ENCODE results near the gene CARHSP1.
A peak's percentile ranks its signal among the peaks of the same experiment; 100 is the strongest.
"Not testable (repeated sequence)": the region's sequence is repeated elsewhere in the genome, so short reads cannot be mapped to it uniquely, and the experiment has no call there.

Gene CARHSP1

DNA sequence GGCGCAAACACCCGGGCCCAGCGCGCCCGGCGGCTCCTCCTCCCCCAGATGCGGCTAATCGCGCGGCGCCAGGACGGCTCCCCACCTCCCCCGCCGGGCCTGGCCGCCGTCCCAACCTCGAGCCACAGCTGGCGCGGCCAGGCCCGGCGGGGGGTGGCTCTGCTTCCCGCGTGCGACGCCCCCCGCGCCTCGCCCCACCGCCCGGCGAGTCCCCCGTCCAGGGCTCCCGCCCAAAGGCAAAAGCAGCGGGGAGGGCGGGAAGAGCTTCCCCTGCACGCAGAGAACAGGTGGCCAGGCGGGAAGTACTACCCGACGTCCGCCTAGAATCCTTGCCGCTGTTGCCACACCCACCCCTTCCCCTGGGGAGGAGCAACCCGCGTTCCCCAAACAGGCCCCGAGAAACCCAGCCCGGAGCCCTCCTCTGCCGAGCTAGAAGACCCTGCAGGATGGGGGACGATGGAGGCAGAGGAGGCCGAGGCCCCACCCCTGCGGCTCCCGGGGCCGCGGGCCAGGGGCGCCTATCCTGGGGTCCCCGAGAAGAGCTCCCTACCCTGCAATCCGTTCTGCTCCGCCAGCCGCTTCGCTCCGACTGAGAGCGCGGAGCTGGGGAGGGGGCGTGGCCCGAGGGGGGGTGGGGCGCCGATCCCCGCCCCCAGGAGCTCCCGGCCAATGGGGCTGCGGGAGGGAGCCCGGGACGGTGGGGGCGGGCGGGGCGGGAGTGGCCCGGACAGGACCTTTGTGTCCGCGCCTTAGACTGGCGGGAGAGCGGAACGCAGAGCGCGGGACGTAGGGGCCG, at the start of gene CARHSP1:
Gene CARHSP1 (minus strand): TSS at position 591 of the 796 bp plus-strand sequence. CDS start 9,678 bp downstream, outside the sequence.
- peak; percentile 94 for DNase-seq (ENCODE audit: low spot score)

DNA sequence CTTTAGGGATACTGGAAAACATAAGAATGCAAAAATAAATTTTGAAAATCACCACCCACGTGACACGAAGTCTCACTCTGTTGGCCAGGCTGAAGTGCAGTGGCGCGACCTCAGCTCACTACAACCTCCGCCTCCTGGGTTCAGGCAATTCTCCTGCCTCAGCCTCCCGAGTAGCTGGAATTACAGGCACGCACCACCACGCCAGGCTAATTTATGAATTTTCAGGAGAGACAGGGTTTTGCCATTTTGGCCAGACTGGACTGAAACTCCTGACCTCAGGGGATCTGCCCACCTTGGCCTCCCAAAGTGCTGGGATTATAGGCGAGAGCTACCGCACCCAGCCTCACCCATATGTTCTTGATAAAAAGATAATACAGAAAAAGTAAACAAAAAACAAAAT, 48.5 kb upstream of the CARHSP1 start:
- DNase-seq (ENCODE audit: low spot score), result not testable (repeated sequence)

DNA sequence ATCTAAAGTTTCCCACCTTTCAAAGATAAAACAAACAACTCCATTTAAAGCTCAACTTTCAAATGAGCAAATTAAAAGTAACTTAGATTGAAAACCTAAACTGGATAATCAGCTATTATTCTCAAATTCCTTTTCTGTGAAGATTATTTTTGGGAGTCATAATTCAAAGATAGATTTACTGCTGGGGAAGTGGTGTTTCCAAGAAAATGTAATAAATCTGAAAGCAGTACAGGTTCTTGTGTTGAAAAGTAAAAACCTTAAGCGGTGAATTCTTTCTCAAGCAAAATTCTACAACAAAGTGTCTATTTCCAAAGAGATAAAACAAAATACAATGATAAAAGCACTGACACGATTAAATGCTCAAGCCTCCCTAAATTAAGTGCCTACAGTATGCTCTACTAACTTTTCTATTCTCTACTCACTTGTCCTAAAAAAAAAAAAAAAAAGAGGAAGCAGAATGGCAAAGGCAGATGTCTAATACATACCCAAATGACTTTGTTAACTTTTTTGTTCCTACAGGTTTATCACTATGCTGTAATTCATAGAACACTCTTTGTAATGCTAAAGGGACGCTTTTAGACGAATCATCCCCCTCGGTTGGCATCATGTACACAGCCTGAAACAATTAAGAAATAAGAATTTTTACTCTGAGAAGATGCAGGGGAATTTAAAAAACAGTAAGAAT, 47.9 kb upstream of the CARHSP1 start:
- DNase-seq (ENCODE audit: low spot score), result no peak

DNA sequence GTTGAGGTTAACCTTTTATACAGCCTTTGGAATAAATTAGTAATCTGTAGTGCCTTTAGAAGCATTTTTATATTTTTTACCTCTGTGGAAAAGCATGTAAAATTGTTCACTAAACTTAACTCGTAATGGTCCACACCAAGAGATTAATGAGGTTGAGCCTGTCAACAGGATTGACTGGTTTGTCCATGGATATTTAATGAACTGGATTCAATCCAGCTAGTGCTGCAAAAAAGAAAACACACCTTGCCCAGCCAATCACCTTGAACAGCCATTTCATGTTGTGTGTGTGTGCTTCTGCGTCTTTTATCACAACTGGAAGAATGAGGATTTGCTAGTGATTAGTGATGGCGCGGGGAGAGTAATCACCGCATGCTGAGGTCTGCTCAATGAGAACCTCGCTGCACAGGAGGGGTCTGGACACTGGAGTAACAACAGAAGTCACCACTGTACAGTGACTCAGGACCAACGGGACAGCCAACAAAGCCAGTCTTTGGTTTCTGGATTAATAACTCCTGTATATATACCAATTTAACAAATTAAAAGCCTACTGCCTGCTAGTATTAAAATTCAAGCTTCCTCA, 47.0 kb upstream of the CARHSP1 start:
- DNase-seq (ENCODE audit: low spot score), result no peak

DNA sequence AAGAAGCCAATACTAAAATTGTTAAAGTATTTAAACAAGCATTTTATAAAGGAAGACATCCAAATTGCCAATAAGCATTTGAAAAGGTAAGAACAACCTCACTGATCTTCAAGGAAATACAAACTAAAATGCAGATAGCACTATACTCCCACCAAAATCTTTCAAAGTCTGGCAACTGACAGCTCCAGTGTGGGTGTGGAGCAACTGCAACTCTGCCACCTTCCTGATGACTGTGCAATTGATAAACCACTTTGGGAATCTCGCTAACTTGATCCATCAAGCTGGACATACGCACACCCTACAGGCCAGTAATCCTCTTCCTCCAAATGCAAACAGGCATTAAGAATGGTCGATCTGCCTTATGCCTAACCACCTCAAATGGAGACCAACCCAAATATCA, 45.3 kb upstream of the CARHSP1 start:
- no peak for DNase-seq (ENCODE audit: low spot score)

DNA sequence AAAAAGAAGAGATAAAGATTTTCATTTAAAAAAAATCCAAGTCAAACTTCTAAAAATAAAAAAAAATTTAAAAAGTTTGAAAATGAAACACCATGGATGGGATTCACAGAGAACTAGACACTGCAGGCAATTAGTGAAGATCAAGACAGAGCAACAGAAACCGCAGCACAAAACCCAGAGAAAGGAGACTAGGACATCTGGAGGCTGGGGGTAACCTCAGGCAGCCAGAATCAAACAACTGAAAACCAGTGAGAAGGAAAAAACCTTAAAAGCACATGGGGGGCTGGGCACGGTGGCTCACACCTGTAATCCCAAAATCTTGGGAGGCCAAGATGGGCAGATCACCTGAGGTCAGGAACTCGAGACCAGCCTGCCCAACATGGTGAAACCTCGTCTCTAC, 44.0 kb upstream of the CARHSP1 start:
- DNase-seq (ENCODE audit: low spot score), result no peak

DNA sequence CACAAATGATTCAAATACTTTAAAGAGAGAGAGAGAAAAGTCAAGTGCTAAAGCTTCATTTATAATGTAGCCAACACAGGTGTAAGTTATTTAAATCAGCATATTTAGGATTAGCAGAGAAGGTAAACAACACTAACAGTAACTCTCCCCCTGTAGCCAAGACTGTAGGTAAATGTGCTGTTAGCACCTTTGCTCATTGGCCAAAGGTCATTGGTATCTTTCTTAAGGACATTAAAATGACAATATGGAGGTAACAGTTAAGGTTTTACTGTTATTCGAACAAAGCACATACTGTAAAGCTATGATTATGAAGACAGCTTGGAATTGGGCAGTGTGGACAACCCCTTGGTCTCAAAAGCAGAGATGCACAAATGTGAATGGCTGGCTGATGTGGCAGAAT, 42.0 kb upstream of the CARHSP1 start:
- DNase-seq (ENCODE audit: low spot score), result no peak

DNA sequence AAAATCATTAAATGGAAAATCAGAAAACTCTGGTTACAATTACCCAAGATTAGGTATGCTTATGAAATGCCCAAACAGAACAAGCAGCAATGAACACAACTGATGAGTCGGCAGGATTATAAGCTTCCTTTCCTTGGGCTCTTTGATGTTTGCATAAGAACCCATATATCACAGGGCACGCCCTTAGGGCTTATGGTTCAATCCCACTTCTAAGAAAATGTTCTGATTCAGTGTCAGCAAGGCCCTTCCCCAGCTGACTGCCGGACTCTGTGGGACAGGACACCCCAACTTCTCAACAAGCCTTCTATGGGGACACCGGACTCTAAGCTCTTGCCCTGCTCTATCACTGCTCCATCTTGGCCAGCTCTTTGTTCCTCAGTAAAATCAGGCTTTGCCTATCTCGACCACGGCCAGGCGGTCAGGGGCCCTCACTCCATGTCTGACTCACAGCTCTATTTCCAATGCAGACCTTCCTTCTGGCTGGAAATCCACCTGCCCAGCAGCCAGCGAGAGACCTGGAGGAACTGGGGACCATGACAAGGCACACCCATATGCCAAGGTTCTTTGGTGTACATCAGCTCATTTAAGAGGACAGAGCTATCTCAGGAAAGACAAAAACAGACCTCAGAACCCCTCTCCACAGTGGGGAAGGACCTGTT, 40.1 kb upstream of the CARHSP1 start:
- no peak for DNase-seq (ENCODE audit: low spot score)

DNA sequence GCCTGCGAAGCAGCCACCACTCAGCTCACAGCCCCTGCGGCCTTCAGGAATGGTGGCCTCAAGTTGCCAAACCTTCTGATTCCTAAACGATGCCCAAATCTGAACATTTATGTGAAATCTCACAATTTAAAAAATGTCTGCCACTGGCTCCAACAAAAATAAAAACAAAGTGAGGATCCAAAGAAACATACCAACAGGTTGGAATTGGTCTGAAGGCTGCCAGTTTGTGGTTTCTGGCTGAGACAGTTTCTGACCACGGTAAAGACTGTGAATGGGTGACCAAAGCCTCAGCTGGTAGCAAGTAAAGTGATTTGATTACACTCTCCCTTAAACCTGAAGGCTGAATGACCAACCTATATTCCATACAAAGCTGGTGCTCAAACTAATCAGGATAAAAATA, 38.3 kb upstream of the CARHSP1 start:
- DNase-seq (ENCODE audit: low spot score), result no peak

DNA sequence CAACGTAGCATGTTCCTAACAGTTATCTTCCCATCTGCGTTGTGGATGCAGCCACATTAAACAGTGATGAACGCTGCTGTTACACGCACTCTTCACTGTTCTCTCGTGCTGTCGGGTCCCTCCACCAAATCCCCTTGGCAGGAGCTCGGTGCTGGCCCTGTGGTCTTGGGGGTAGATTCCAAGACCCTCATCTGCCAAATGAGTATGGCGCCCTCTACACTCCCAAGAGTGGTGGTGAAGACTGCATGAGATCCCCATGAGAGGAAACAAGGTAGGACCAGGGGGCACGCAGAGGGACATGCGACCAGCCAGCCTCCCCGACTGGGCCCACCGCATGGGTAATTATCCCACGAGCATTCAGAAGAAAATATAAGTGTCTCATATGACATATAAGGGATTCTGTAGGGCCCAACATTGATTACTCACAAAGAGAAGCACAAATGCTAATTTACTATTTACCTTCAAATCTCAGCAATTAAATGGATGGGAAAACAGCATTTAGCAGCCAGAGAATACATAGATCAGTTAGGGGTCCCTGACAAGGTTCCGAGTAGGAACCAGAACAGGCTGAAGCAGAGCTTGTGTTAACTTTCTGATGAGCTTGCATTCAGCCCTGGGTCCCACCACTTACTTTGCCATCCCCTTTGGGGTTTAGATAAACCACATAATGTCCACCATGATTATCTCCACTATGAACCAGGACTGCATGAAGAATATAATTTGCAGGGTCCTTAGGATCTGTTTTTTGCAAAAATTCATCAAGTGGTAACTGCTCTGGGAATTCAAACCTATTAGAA, 37.2 kb upstream of the CARHSP1 start:
- DNase-seq (ENCODE audit: low spot score), result no peak

DNA sequence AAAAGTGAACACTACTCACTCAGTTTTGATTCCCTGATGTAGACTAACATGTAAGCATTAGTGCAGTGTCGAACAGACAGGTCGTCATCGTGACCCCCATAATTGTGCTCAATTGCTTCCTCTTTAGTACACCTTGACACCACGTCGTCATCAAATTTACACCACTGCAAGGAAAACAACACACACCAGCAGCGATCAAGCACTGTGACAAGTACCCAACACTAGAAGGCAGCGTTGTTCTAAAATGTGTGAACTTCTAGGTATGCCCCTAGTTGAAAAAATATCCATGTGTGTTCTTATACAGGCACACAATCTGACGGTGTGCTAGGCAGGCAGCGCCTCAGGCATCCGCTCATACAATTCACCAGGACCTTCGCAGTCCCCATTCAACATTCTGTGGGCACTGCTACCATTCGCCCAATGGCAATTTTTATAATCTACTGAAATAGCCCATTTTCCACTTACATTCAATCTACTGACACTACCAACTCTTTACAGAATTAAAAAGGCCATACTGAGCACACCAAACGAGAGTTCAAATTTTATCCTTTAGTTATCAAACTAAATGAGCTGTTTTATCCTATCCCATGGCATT, 36.5 kb upstream of the CARHSP1 start:
- DNase-seq (ENCODE audit: low spot score), result no peak

DNA sequence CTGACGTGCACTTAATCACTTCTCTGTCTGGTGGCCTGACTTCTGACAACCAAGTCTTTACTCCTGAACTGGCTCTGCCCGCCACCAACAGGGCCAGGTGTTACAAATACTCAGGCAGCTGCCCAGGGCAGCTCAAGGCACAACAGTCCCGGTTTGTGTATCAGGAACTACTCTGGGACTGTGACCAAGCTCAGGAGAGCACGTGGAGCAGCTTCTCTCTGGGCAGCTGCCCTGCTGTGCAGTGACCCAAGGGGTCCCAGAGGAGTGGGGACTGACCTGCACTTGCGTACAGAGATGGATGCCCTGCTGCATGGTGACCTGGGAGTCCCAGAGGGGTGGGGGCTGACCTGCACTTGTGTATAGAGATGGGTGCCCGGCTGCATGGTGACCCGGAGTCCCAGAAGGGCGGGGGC, 35.2 kb upstream of the CARHSP1 start:
- no peak for DNase-seq (ENCODE audit: low spot score)

DNA sequence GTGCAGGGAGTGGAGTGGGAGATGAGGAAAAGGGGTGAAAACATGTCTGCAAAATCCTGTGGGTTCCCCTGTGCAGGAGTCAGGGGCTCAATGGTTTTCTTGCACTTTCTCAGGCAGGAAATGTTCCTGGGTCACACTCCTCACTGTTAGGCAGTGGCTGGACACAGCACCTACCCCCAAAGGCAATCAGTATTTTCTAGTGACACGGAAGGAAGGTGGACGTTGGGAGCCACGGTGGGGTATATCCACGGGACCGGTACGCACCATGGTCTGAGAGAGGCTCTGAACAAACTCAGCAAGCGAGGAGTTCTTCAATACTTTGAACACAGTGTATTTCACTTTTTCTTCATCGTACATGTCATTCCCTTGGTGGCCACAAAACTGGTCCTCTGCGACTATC, 34.2 kb upstream of the CARHSP1 start:
- DNase-seq (ENCODE audit: low spot score), result no peak

DNA sequence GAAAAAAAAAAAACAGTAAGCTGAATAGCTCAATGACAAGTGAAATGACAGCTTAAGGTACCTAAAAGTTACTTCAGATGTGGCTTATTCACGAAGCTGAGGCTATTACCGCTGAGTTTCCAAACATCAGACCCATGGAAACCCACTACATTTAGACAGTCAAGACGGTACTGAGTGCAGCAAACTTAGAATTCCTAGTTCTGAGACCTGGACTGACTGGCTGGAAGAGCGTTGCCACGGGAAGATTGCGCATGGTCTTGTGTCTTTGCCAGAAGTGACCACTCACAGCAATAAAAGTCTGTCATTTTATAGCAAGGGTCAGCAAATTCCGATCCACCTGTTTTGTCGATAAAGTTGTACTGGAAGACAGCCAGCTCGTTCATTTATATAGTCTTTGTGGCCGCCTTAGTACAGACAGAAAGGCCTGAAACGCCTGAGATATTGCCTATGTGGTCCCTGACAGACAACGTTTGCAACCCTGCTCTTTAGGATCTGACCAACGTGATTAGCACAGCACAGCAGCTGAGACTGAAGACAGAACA, 32.6 kb upstream of the CARHSP1 start:
- no peak for DNase-seq (ENCODE audit: low spot score)

DNA sequence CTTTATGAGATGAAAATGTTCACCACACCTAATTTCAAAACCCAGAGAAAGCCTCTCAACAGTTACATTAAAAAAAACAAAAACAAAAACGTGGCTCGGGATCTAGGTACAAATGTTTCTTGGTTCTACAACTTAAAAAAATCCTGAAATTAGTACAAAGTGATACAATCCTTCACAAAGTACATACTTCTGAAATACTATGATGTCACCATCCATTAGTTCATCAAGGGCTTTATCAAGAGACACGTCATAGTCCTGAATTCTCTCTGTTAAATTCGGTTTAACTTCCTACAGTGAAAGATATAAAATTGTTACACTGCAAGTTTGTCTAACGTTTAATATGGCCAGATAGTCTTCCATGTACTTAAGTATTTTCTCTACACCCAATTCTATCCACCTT, 31.5 kb upstream of the CARHSP1 start:
- DNase-seq (ENCODE audit: low spot score), result no peak

DNA sequence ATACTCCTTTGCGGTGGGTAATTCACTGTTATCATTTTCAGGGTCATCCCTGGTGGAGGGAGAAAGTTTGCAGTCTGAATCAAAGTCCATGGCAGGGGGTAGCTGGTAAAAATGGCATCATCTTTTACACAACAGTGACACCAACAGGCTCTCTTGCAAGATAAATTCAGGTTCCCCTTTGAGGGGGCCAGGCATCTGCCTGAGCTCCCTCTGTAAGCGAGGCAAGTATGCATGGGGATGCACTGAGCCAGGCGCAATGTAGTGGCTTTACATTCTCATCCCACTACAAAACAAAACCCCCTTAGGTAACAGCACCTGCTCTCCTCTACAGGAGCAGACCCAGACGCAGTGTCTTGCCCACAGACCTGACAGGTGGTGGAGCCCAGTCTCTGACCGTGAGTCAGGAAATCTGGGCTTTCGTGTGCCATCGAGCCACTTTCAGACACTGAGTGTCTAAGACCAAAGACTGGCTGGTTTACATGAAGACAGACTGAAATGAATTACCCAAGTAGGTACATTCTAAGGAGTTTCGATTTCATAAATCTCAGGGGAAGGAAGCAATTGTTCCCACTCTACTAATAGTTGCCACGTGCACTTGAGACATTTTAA, 31.0 kb upstream of the CARHSP1 start:
- DNase-seq (ENCODE audit: low spot score), result no peak

DNA sequence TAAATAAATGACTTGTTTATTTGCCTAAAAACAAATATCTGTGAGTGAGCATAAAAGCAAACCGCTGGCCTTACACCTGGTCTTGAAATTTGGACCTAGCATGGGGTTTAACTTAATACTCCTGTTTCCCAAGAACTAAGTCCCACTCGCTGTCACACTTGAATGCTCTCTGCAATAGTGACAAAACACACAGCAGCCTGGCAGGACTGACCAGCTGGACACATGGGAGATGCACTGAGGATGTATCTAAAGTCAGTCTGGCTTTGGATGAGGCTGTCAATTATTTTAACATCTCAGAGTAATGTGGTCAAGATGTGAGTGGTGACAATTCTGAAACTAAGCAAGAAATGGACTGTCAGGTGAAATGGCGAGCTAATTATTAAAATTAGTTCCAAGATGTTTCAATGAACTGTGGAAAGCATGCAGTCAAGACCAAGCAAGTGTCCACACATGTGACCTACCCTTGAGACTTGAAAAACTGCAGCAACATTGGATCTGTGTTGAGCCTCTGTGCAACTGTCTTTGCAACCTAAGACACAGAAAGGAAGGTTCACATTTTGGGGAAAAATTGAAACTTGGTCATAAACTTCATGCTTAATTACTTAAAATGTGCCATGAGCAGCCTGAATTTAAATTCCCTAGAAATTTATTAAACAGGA, 30.0 kb upstream of the CARHSP1 start:
- DNase-seq (ENCODE audit: low spot score), result no peak

DNA sequence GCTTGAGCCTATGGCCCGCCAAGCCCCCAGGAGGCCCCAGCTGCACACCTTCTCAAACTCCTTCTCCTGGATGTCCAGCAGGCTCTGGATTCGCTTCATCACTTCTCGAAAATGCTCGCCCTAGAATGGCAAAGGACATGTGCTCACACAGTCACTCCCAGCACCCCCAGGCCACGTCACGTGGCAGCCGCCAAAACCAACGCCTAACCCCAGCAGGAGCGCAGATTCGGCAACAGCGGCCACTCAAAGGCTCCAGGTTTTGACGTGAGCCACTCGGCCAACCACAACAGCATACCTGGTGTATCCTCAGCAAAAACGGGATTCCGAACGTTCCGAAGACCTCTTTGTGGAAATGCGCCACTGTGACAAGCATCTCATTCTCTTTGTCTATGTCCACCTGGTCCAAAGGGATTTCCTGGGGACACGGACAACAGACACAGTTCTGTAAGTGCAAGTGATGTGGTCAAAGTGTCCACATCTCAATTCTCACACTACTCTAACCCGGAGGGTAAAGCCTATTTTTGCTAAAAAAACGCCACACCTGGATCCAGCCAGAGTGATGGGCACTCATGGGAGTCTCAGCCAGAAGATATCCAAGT, 26.0 kb upstream of the CARHSP1 start:
- DNase-seq (ENCODE audit: low spot score), result no peak

DNA sequence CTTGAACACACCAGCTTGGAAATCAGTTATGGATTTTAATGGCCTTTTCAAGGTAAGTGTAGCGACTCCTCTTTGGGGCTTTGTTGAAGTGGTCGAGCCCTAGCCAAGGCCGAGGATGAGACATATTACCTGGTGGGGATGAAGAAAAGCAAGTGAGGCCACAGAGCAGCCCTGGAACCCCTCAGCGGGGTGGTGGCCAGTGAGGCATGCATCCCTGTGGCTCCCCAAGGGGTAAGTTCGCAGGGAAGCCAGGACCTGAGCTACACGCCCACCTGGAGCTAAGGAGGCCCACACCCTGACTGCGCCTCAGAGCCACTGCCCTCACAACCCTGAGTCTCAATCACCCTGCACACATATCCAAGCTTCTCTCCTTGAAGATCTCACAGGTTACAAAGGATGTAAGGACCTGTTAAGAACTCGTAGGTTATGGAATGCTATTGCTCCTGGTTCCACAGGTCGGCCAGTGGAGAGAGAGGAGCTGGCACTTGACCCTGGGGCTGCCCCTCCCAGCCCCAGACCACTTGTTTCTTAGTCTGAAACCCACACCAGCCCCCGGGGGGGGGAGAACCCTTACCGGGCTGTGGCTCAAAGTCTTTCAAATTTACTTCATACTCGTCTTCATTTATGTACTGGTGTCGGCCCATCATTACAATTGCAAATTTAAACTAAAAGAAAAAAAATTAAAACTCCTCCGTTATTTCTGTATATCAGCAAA, 25.3 kb upstream of the CARHSP1 start:
- no peak for DNase-seq (ENCODE audit: low spot score)
